ENCODE measurements around the gene ODAD3.

DNA sequence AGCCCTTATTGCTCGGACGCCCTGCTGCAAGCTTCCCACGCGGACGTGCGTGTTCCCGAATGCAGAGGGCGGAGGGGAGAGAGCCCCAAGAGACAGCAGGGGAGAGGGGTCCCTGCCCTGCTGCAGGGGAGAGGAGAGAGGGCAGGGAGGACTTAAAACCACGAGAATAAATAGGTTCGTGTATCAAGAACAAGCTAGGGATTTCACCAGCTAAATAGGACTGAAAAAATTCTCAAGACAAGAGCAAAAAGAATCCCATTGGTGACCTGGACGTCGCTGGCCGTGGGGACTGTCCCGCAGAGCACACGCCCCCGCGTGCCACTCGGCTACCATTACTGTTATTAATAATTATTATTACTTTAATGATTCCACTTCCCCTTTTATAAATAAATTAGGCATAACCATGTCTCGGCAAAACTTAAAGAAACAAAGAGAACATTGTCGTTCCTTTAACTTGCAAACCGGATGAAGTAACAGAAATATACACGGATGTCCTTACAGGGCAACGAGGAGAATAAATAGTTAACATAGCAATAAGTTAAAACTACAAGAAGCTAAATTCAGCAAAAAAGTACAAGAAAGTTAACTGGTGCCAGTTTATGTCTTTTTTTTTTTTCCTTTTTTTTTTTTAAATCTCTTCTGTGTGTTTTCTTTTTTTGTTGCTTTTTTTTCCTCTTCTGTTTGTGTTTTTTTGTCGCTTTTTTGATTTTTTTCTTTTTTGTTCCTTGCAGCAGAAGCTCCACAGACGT is 17.1 kb upstream of the ODAD3 start:
- TF ChIP-seq, protein P1, sequence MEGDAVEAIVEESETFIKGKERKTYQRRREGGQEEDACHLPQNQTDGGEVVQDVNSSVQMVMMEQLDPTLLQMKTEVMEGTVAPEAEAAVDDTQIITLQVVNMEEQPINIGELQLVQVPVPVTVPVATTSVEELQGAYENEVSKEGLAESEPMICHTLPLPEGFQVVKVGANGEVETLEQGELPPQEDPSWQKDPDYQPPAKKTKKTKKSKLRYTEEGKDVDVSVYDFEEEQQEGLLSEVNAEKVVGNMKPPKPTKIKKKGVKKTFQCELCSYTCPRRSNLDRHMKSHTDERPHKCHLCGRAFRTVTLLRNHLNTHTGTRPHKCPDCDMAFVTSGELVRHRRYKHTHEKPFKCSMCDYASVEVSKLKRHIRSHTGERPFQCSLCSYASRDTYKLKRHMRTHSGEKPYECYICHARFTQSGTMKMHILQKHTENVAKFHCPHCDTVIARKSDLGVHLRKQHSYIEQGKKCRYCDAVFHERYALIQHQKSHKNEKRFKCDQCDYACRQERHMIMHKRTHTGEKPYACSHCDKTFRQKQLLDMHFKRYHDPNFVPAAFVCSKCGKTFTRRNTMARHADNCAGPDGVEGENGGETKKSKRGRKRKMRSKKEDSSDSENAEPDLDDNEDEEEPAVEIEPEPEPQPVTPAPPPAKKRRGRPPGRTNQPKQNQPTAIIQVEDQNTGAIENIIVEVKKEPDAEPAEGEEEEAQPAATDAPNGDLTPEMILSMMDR (IDR thresholded peaks at IDR 0.05; ENCODE audit: low read depth, low read length): no peak
- TF ChIP-seq EZH2phosphoT487 (IDR thresholded peaks at IDR 0.05; ENCODE audit: low read depth): no peak

Measured in OCI-LY3 (cell line).